Uterus (tissue), 4 donors: ENCODE data around the gene MEX3D. TPM values are rescaled to one million over a fixed set of nuclear protein-coding genes. Genes with fewer than 3 reads are reported as not detected.

Experiments used
- DNase-seq, 2 donors: peaks; one replicate each; pipeline ENCODE4 v3.0.0-alpha.2; 2019 to 2020
- H3K27ac ChIP-seq, 2 donors: fragments of 200-600 bp; sonication (generic); 1 replicate in 1 of 2; 2 replicates in 1 of 2; pipeline ENCODE4 v1.5.1; 2016 to 2018
- H3K27me3 ChIP-seq, 2 donors: fragments of 200-600 bp; sonication (generic); one replicate each; pipeline ENCODE4 v1.5.1; 2018 to 2019; ENCODE audit warnings: control low read depth in 1 of 2
- H3K36me3 ChIP-seq, 2 donors: fragments of 200-600 bp; sonication (generic); one replicate each; pipeline ENCODE4 v1.5.1; 2019; ENCODE audit warnings: control low read depth in 1 of 2
- H3K4me1 ChIP-seq, 2 donors: fragments of 200-600 bp; sonication (generic); one replicate each; pipeline ENCODE4 v1.5.1; 2018 to 2019; ENCODE audit warnings: control low read depth in 1 of 2
- H3K4me3 ChIP-seq, 2 donors: fragments of 200-600 bp; sonication (generic); 1 replicate in 1 of 2; 2 replicates in 1 of 2; pipeline ENCODE4 v1.5.1; 2018 to 2019; ENCODE audit warnings: mild to moderate bottlenecking in 1 of 2
- H3K9me3 ChIP-seq, 2 donors: fragments of 200-600 bp; sonication (generic); one replicate each; pipeline ENCODE4 v1.5.1; 2019; ENCODE audit warnings: control low read depth in 1 of 2
- CTCF ChIP-seq, 4 experiments: fragments of 200-600 bp in 2 of 4; fragments of 450-650 bp in 2 of 4; sonication (generic) in 2 of 4; IDR thresholded peaks; one replicate each; pipeline ENCODE4 v1.5.1; 2016 to 2019; ENCODE audit warnings: antibody characterized with exemption in 4 of 4, mild to moderate bottlenecking in 2 of 4, moderate library complexity in 1 of 4
- POLR2A ChIP-seq, 2 donors: fragments of 450-650 bp; IDR thresholded peaks; one replicate each; pipeline ENCODE4 v1.6.1; 2016; ENCODE audit warnings: antibody characterized with exemption in 2 of 2, mild to moderate bottlenecking in 1 of 2, moderate library complexity in 1 of 2
- intact Hi-C: fragments of 100-400 bp; cut with DNase I; formaldehyde crosslinking; loops from one replicate; pipeline ENCODE4 v1.15.1; 2023; ENCODE audit warnings: low total_unique reads
- total RNA-seq, 4 donors: library from RNA; depleted of rRNA in 3 of 4; stranded (reverse); fragments of >200 nt in 3 of 4; gene quantifications; one replicate each; pipeline versions ENCODE4 v1.1.0 to v1.2.4, GENCODE V29; 2014 to 2023
- donor health status: DM: yes; HTN: yes; CAD: no.

The MEX3D gene
- total RNA-seq, 4 donors from 2014 or later = 4.4 to 34.8 (median 23.2) TPM

GRCh38 chr19:1560286-1560882, 7.7 kb downstream of the MEX3D start:
- no peak for DNase-seq
- Histone ChIP-seq H3K4me1 (peaks cover 0 to under 1% of the 10 kb centered on the region in 2 donors), H3K36me3 (no peaks in the 10 kb centered on the region), H3K9me3 (no peaks in the 10 kb centered on the region), H3K4me3 (no peak overlapping the region), H3K27me3 (no peaks in the 10 kb centered on the region), H3K27ac (no peak overlapping the region)
- TF ChIP-seq CTCF (IDR thresholded peaks at IDR 0.05) (no peak), POLR2A (IDR thresholded peaks at IDR 0.05) (no peak)
- intact Hi-C loops = no loop called here

GRCh38 chr19:1558552-1558951, 9.6 kb downstream of the MEX3D start:
- no peaks in the 10 kb centered on the region for H3K27me3 ChIP-seq
- no peaks in the 10 kb centered on the region for H3K9me3 ChIP-seq
- intact Hi-C loops = no loop called here
- no peak for DNase-seq
- no peak overlapping the region for H3K27ac ChIP-seq
- TF ChIP-seq POLR2A (IDR thresholded peaks at IDR 0.05) = no peak
- TF ChIP-seq CTCF (IDR thresholded peaks at IDR 0.05) = no peak
- H3K4me3 ChIP-seq = no peak overlapping the region
- no peaks in the 10 kb centered on the region for H3K4me1 ChIP-seq
- no peaks in the 10 kb centered on the region for H3K36me3 ChIP-seq

GRCh38 chr19:1556390-1557070, 11.6 kb downstream of the MEX3D start:
- Histone ChIP-seq H3K4me3 (no peak overlapping the region), H3K9me3 (no peaks in the 10 kb centered on the region), H3K27ac (no peak overlapping the region), H3K4me1 (no peaks in the 10 kb centered on the region), H3K27me3 (no peaks in the 10 kb centered on the region), H3K36me3 (no peaks in the 10 kb centered on the region)
- intact Hi-C loops = no loop called here
- TF ChIP-seq CTCF (IDR thresholded peaks at IDR 0.05) (no peak), POLR2A (IDR thresholded peaks at IDR 0.05) (no peak)
- DNase-seq = no peak

GRCh38 chr19:1555487-1556389, 12.4 kb downstream of the MEX3D start:
- Histone ChIP-seq H3K4me1 (no peaks in the 10 kb centered on the region), H3K4me3 (no peak overlapping the region), H3K9me3 (no peaks in the 10 kb centered on the region), H3K27me3 (no peaks in the 10 kb centered on the region), H3K27ac (no peak overlapping the region), H3K36me3 (no peaks in the 10 kb centered on the region)
- DNase-seq = no peak
- intact Hi-C loops = no loop called here
- no peak for TF ChIP-seq POLR2A (IDR thresholded peaks at IDR 0.05)
- TF ChIP-seq CTCF (IDR thresholded peaks at IDR 0.05) = no peak

- Histone ChIP-seq H3K9me3 (no peaks in the 10 kb centered on the region), H3K27me3 (no peaks in the 10 kb centered on the region), H3K36me3 (no peaks in the 10 kb centered on the region), H3K4me1 (no peaks in the 10 kb centered on the region), H3K4me3 (no peak overlapping the region), H3K27ac (no peak overlapping the region)
- DNase-seq = no peak
- TF ChIP-seq POLR2A (IDR thresholded peaks at IDR 0.05) (no peak), CTCF (IDR thresholded peaks at IDR 0.05) (no peak)
- intact Hi-C loops = no loop called here
These were observed 13.2 kb downstream of the MEX3D start for GRCh38 chr19:1554968-1555367.
